Measurements from ENCODE around the gene CSHL1.
A peak's percentile ranks its signal among the peaks of the same experiment; 100 is the strongest.
"Not testable (repeated sequence)": the region's sequence is repeated elsewhere in the genome, so short reads cannot be mapped to it uniquely, and the experiment has no call there.

CSHL1 gene

DNA sequence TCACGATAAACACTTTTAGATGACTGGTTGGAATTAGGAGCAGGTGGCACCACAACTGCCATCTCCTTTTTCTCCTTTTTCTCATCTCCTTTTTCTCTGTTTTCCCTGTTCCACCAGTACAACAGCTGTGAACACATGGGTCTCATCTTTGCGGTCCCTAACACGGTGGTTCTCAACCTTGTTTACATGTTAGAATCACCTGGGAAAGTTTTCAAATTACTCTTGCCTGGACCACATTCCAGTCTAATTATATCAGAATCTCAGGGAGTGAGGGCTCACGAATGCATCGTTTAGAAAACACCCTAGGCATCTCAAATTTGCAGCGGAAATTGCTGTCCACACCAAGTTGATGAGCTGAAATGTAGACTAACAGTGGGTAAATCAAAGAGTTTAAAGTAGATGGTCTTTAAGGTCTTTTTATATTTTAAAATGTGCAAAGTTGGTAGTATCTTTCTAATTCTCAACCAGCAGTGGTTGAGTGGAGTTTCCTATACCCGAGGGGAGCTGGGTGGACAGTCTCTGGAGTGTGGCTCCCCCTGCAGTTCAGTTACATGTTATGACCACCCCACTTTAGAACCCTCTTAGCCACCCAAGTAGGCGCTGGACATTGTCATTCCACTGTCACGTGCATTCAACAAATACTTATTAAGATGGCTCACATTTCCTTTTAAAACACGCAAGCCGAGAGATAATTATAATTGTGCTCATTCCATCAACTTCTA, 18.6 kb downstream of the CSHL1 start:
- H3K36me3 Mint-ChIP-seq; H3K4me3 Mint-ChIP-seq; H3K9me3 Mint-ChIP-seq; ATAC-seq; H3K27ac Mint-ChIP-seq; DNase-seq (ENCODE audit: low spot score in 2 of 2): not testable (repeated sequence)
- peaks cover 11% of the 10 kb centered on the region for H3K4me1 Mint-ChIP-seq

DNA sequence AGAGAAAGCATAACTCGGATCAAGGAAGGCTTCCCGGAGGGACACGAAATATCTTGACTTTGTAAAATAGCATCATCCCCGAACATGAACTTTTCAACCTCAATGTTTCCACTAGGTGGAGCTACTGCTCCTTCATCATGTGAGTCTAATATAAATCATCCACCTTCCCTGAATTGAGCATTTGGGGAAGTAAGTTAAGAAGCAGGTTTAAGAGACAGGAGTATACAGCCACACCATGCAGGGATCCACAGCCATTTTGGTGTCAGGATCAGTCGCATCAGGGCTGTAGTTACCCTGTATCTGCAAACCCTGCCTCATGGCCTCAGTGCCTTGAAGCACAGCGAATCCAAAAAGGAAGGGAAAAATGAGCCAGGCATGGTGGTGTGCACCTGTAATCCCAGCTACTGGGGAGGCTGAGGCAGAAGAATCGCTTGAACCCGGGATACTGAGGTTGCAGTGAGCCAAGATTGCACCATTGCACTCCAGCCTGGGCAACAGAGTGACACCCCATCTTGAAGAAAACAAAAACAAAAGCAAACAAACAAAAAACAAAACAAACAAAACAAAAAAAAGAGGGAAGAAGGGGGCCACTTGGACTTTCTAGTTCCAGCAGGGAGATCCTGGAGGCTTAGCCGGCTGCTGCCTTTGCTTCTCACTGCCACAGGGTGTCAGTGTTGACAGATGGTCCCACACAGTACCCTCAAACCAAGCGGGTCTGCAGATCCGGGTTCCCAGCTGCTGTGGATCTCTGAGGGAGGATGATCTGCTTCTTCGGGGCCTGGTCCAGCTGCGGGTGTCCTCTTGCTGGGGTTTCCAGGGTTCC, 21.8 kb downstream of the CSHL1 start:
- H3K4me1 Mint-ChIP-seq: peaks cover 11% of the 10 kb centered on the region
- peak; percentile 72 for ATAC-seq
- not testable (repeated sequence) for H3K9me3 Mint-ChIP-seq; H3K4me3 Mint-ChIP-seq; H3K36me3 Mint-ChIP-seq; H3K27ac Mint-ChIP-seq; DNase-seq (ENCODE audit: low spot score in 2 of 2)

DNA sequence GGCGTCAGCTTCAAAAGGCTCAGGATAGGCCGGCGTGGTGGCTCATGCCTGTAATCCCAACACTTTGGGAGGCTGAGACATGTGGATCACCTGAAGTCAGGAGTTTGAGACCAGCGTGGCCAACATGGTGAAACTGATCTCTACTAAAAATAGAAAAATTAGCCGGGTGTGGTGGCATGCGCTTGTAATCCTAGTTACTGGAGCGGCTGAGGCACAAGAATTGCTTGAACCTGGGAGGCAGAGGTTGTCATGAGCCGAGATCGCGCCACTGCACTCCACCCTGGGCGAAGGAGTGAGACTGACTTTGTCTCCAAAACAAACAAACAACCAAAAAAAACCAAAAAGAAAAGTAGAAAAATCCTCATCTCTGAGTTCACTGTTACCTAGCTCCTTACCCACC, 25.9 kb downstream of the CSHL1 start:
- peaks cover 17% of the 10 kb centered on the region for H3K4me1 Mint-ChIP-seq
- not testable (repeated sequence) for ATAC-seq; H3K27ac Mint-ChIP-seq; H3K9me3 Mint-ChIP-seq; H3K4me3 Mint-ChIP-seq; DNase-seq (ENCODE audit: low spot score in 2 of 2); H3K36me3 Mint-ChIP-seq

DNA sequence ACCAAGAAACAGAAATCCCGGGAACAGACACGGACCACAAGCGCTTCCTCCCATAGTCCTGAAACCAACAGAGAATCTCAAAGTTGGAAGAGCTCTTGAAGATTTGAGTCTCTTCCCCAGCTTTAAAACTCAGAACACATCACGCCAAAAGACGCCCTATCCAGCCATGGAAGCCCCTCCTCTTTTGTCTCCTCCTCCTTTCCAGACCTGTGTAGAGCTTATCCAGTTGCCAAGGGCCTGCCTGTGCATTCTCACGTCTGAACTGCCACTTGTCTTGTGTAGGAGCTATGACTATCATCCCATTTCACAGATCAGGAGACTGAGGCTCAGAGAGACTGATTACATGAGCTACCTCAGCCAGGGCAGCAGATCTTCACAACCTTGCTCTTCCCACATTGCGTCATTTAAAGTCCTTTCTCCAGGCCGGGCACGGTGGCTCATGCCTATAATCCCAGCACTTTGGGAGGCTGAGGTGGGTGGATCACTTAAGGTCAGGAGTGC, 28.4 kb downstream of the CSHL1 start:
- not testable (repeated sequence) for H3K9me3 Mint-ChIP-seq; ATAC-seq; H3K4me1 Mint-ChIP-seq; H3K4me3 Mint-ChIP-seq; H3K36me3 Mint-ChIP-seq; DNase-seq (ENCODE audit: low spot score in 2 of 2)
- peak overlapping the region; percentile 68 for H3K27ac Mint-ChIP-seq

DNA sequence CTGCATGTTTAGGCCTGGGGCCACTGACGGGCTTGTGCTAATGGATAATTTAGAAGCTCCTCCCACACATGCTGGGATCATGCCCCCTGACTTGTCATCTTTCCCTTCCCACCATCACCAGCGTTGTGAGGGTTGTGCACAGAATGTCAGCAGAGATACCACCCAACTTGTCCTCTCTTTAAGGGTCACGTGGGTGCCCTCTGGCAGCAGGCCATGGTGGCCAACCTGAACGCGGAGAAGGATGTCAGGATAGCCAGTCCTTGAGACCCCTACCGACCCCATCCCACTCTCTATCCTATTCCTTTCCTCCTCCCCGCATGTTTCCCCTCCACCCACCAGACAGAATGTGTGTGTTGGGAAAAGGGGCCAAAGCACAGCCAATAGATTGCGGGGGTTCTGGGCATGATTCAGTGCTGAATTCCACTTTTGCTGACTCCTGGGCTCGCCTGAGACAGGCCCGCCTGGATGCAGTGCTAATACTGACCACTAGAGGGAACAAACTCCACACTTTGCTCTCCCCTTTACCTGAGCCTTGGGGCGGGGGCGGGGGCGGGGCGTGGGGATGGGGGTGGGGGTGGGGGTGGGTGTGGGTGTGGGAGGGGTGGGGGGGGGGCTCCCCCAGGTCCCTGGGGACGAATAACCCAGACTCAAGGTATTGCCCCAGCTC, 29.0 kb downstream of the CSHL1 start, which contains the start of gene GH2:
GH2 (minus strand) TSS at position 10 of the 667 bp plus-strand sequence. CDS start 143 bp downstream, outside the sequence.
- Mint-ChIP-seq H3K4me3 (no peak within 1 kb of the TSS), H3K4me1 (peaks cover 6% of the 10 kb centered on the region), H3K27ac (peak within 1 kb of the TSS; percentile 68), H3K36me3 (no peaks in the 10 kb centered on the region), H3K9me3 (no peaks in the 10 kb centered on the region)
- peak; percentile 88 for ATAC-seq
- DNase-seq (ENCODE audit: low spot score in 2 of 2): peak; percentile 55 to 73

GRCh38 chr17:63881337-63881736, 29.7 kb downstream of the CSHL1 start:
- H3K27ac Mint-ChIP-seq; H3K4me3 Mint-ChIP-seq; ATAC-seq; H3K4me1 Mint-ChIP-seq; H3K9me3 Mint-ChIP-seq; DNase-seq (ENCODE audit: low spot score in 2 of 2); H3K36me3 Mint-ChIP-seq: not testable (repeated sequence)

DNA sequence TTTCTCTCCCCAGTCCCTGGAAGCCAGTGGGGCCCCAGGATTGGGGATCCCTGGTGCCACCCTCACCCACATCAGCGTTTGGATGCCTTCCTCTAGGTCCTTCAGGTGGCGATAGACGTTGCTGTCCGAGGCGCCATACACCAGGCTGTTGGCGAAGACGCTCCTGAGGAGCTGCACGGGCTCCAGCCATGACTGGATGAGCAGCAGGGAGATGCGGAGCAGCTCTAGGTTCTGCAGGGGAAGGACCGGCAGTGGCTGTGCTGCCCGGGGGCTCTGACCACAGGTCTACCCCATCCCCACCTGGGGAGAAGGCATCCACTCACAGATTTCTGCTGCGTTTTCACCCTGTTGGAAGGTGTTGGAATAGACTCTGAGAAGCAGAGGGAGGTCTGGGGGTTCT, 30.4 kb downstream of the CSHL1 start:
- H3K9me3 Mint-ChIP-seq: no peaks in the 10 kb centered on the region

DNA sequence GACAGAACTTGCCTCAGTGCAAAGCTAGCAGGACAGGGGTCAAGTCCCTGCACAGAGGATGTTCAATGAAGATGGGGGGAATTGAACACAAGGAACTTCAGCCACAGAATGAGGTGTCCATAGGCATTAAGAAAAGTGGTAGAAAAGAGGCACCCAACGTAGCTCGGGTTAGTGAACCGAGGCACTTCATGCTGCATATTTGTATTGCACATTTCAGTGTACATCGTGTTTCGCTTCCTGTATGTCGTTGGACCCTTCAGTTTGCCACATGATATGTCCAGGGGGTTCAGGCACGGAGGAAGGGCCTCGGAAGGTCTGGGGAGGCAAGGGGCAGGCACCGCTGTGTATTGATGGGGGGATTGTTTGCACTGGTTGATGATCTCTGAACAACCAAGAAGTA, 32.6 kb downstream of the CSHL1 start:
- H3K9me3 Mint-ChIP-seq; ATAC-seq; H3K4me1 Mint-ChIP-seq; H3K27ac Mint-ChIP-seq; DNase-seq (ENCODE audit: low spot score in 2 of 2); H3K36me3 Mint-ChIP-seq; H3K4me3 Mint-ChIP-seq: not testable (repeated sequence)

More for the DNA sequence above, 30.4 kb downstream of the CSHL1 start:
- no peaks in the 10 kb centered on the region for H3K36me3 Mint-ChIP-seq
- no peak for DNase-seq (ENCODE audit: low spot score in 2 of 2)
- H3K27ac Mint-ChIP-seq: no peak overlapping the region
- peaks cover 6% of the 10 kb centered on the region for H3K4me1 Mint-ChIP-seq
- no peak overlapping the region for H3K4me3 Mint-ChIP-seq
- no peak for ATAC-seq

GRCh38 chr17:63874693-63875092, 36.4 kb downstream of the CSHL1 start:
- not testable (repeated sequence) for ATAC-seq; H3K9me3 Mint-ChIP-seq; H3K36me3 Mint-ChIP-seq; H3K27ac Mint-ChIP-seq; H3K4me1 Mint-ChIP-seq; DNase-seq (ENCODE audit: low spot score in 2 of 2); H3K4me3 Mint-ChIP-seq

DNA sequence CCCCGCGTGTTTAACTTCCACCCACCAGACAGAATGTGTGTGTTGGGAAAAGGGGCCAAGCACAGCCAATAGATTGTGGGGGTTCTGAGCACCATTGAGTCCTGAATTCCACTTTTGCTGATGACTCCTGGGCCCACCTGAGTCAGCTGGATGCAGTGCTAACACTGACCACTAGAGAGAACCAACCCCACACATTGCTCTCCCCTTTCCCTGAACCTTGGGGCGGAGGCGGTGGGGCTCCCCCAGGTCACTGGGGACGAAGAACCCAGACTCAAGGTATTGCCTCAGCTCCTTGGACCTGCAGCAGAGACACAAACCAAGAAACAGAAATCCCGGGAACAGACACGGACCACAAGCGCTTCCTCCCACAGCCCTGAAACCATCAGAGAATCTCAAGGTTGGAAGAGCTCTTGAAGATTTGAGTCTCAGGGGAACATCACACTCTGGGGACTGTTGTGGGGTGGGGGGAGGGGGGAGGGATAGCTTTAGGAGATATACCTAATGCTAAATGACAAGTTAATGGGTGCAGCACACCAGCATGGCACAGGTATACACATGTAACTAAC, 36.9 kb downstream of the CSHL1 start:
- ATAC-seq; H3K27ac Mint-ChIP-seq; H3K4me3 Mint-ChIP-seq; H3K4me1 Mint-ChIP-seq; H3K36me3 Mint-ChIP-seq; H3K9me3 Mint-ChIP-seq; DNase-seq (ENCODE audit: low spot score in 2 of 2): not testable (repeated sequence)

GRCh38 chr17:63873577-63873976, 37.5 kb downstream of the CSHL1 start, which contains the start of gene CSH2:
Gene CSH2 (minus strand): TSS chr17:63873677. CDS start chr17:63873614, 63 bp downstream.
- not testable (repeated sequence) for H3K4me3 Mint-ChIP-seq; DNase-seq (ENCODE audit: low spot score in 2 of 2); H3K36me3 Mint-ChIP-seq; H3K27ac Mint-ChIP-seq; H3K4me1 Mint-ChIP-seq; H3K9me3 Mint-ChIP-seq; ATAC-seq

GRCh38 chr17:63871646-63872365, 39.3 kb downstream of the CSHL1 start:
- not testable (repeated sequence) for ATAC-seq; DNase-seq (ENCODE audit: low spot score in 2 of 2); H3K4me1 Mint-ChIP-seq; H3K4me3 Mint-ChIP-seq; H3K36me3 Mint-ChIP-seq; H3K27ac Mint-ChIP-seq; H3K9me3 Mint-ChIP-seq

- not testable (repeated sequence) for DNase-seq (ENCODE audit: low spot score in 2 of 2); H3K9me3 Mint-ChIP-seq; H3K4me1 Mint-ChIP-seq; H3K36me3 Mint-ChIP-seq; H3K4me3 Mint-ChIP-seq; H3K27ac Mint-ChIP-seq; ATAC-seq
These were observed 40.8 kb downstream of the CSHL1 start for GRCh38 chr17:63870292-63870665.

GRCh38 chr17:63869491-63870291, 41.4 kb downstream of the CSHL1 start:
- not testable (repeated sequence) for H3K27ac Mint-ChIP-seq; H3K36me3 Mint-ChIP-seq; DNase-seq (ENCODE audit: low spot score in 2 of 2); H3K4me1 Mint-ChIP-seq; ATAC-seq; H3K9me3 Mint-ChIP-seq; H3K4me3 Mint-ChIP-seq

Data from stimulated activated effector memory CD8-positive, alpha-beta T cell treated with anti-CD3 and anti-CD28 coated beads, Interleukin-12 subunit alpha, Interleukin-12 subunit beta, amount 100 ng/mL, for 72 hours (primary cell).